ENCODE data around the gene PLOD1. TPM values are rescaled to one million over a fixed set of nuclear protein-coding genes. Genes with fewer than 3 reads are reported as not detected.
"Not testable (repeated sequence)": the region's sequence is repeated elsewhere in the genome, so short reads cannot be mapped to it uniquely, and the experiment has no call there.

PLOD1 gene
- total RNA-seq, 1 experiment from 2014 or later: 64.1 TPM

GRCh38 chr1:12007204-12007603 lies 72.7 kb downstream of the PLOD1 start:
- Histone ChIP-seq H3K9me3 (ENCODE audit: insufficient read depth, low read depth) (no peaks in the 10 kb centered on the region), H3K79me2 (ENCODE audit: low read depth) (no peaks in the 10 kb centered on the region), H3K4me3 (no peak overlapping the region), H4K20me1 (ENCODE audit: insufficient read depth) (no peaks in the 10 kb centered on the region), H3K4me2 (no peak overlapping the region), H3K36me3 (ENCODE audit: low read depth) (peaks cover 6% of the 10 kb centered on the region; the same call in 1 of the 2 replicates), H2AFZ (no peak overlapping the region), H3K27me3 (ENCODE audit: insufficient read depth, low read depth) (no peaks in the 10 kb centered on the region), H3F3A (ENCODE audit: insufficient read depth, low read depth) (no peaks in the 10 kb centered on the region), H3K9me2 (ENCODE audit: insufficient read depth) (no peaks in the 10 kb centered on the region), H3K4me1 (replicated peaks; ENCODE audit: insufficient read depth) (no peaks in the 10 kb centered on the region), H3K27ac (no peak overlapping the region)
- no peak for TF ChIP-seq EZH2 (IDR thresholded peaks at IDR 0.05; ENCODE audit: low read depth)
- TF ChIP-seq, protein P1, sequence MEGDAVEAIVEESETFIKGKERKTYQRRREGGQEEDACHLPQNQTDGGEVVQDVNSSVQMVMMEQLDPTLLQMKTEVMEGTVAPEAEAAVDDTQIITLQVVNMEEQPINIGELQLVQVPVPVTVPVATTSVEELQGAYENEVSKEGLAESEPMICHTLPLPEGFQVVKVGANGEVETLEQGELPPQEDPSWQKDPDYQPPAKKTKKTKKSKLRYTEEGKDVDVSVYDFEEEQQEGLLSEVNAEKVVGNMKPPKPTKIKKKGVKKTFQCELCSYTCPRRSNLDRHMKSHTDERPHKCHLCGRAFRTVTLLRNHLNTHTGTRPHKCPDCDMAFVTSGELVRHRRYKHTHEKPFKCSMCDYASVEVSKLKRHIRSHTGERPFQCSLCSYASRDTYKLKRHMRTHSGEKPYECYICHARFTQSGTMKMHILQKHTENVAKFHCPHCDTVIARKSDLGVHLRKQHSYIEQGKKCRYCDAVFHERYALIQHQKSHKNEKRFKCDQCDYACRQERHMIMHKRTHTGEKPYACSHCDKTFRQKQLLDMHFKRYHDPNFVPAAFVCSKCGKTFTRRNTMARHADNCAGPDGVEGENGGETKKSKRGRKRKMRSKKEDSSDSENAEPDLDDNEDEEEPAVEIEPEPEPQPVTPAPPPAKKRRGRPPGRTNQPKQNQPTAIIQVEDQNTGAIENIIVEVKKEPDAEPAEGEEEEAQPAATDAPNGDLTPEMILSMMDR (conservative IDR thresholded peaks at IDR 0.05): no peak
- ChIA-PET POLR2A (ENCODE audit: unreplicated experiment) (no interaction called here), CTCF (no interaction called here)
- no peak for DNase-seq
- no TSS peak for BruUV-seq (replicated peaks)
- intact Hi-C loops (cut with micrococcal nuclease; ENCODE audit: unreplicated experiment): no loop called here

GRCh38 chr1:12008355-12008754 lies 73.8 kb downstream of the PLOD1 start:
- H3K4me2 ChIP-seq; H3K4me1 ChIP-seq (replicated peaks; ENCODE audit: insufficient read depth); H3K9me3 ChIP-seq (ENCODE audit: insufficient read depth, low read depth); POLR2A ChIA-PET (ENCODE audit: unreplicated experiment); H2AFZ ChIP-seq; H3K27ac ChIP-seq; intact Hi-C loops (cut with micrococcal nuclease; ENCODE audit: unreplicated experiment); H3K36me3 ChIP-seq (ENCODE audit: low read depth); DNase-seq; H3K27me3 ChIP-seq (ENCODE audit: insufficient read depth, low read depth); CTCF ChIA-PET; H4K20me1 ChIP-seq (ENCODE audit: insufficient read depth); BruUV-seq (replicated peaks); H3K9me2 ChIP-seq (ENCODE audit: insufficient read depth); H3K4me3 ChIP-seq; H3K79me2 ChIP-seq (ENCODE audit: low read depth); H3F3A ChIP-seq (ENCODE audit: insufficient read depth, low read depth): not testable (repeated sequence)

DNA sequence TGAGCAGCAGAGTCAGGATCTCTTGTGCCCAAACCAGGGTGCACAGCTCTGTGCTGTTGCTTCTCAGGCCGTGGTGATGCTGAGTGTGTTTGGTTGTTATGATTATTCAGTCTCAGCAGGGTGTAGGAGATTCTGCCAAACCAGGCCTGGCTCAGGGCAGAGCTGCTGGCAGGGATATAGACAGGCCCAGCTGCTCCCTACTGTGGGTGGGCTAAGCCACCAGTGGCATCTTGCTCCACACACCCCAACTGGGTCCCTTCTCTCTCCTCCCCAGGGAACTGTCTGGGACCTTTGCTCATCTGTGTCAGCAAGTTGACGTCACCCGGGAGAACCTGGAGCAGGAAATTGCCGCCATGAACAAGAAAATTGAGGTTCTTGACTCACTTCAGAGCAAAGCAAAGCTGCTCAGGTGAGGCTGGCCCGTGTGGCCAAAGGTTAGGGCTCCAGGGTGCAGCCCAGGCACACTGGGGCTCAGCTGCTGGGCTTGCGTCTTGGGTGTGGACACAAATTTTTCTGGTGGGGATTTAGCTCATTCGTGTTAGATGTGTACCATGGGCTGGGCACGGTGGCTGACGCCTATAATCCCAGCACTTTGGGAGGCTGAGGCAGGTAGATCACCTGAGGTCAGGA lies 74.9 kb downstream of the PLOD1 start:
- POLR2A ChIA-PET (ENCODE audit: unreplicated experiment): no interaction called here

More for the DNA sequence above, 74.9 kb downstream of the PLOD1 start:
- peaks cover 11% of the 10 kb centered on the region; the same call in 1 of the 2 replicates for H3F3A ChIP-seq (ENCODE audit: insufficient read depth, low read depth)
- no peaks in the 10 kb centered on the region for H3K9me3 ChIP-seq (ENCODE audit: insufficient read depth, low read depth)
- H3K9me2 ChIP-seq (ENCODE audit: insufficient read depth): no peaks in the 10 kb centered on the region
- H3K4me3 ChIP-seq: no peak overlapping the region
- CTCF ChIA-PET: no interaction called here
- no peaks in the 10 kb centered on the region for H3K4me1 ChIP-seq (replicated peaks; ENCODE audit: insufficient read depth)
- DNase-seq: no peak
- no peaks in the 10 kb centered on the region for H3K79me2 ChIP-seq (ENCODE audit: low read depth)
- H2AFZ ChIP-seq: no peak overlapping the region
- H3K27me3 ChIP-seq (ENCODE audit: insufficient read depth, low read depth): no peaks in the 10 kb centered on the region
- no peak overlapping the region for H3K27ac ChIP-seq
- no TSS peak for BruUV-seq (replicated peaks)
- no peaks in the 10 kb centered on the region for H4K20me1 ChIP-seq (ENCODE audit: insufficient read depth)
- intact Hi-C loops (cut with micrococcal nuclease; ENCODE audit: unreplicated experiment): no loop called here
- no peak overlapping the region for H3K4me2 ChIP-seq
- TF ChIP-seq, protein P1 (conservative IDR thresholded peaks at IDR 0.05): no peak
- no peak for TF ChIP-seq EZH2 (IDR thresholded peaks at IDR 0.05; ENCODE audit: low read depth)
- H3K36me3 ChIP-seq (ENCODE audit: low read depth): peaks cover 6% of the 10 kb centered on the region; the same call in 1 of the 2 replicates
